HG03520 (cell line): ENCODE measurements around the gene UBL5.
"Not testable (repeated sequence)": the region's sequence is repeated elsewhere in the genome, so short reads cannot be mapped to it uniquely, and the experiment has no call there.

Source experiments
- ATAC-seq: cut with Tn5 transposase; IDR thresholded peaks from one replicate; pipeline ENCODE4 v1.9.1; 2021; ENCODE audit warnings: mild to moderate bottlenecking, moderate library complexity; ENCODE audit not compliant: unreplicated experiment

Gene UBL5

DNA sequence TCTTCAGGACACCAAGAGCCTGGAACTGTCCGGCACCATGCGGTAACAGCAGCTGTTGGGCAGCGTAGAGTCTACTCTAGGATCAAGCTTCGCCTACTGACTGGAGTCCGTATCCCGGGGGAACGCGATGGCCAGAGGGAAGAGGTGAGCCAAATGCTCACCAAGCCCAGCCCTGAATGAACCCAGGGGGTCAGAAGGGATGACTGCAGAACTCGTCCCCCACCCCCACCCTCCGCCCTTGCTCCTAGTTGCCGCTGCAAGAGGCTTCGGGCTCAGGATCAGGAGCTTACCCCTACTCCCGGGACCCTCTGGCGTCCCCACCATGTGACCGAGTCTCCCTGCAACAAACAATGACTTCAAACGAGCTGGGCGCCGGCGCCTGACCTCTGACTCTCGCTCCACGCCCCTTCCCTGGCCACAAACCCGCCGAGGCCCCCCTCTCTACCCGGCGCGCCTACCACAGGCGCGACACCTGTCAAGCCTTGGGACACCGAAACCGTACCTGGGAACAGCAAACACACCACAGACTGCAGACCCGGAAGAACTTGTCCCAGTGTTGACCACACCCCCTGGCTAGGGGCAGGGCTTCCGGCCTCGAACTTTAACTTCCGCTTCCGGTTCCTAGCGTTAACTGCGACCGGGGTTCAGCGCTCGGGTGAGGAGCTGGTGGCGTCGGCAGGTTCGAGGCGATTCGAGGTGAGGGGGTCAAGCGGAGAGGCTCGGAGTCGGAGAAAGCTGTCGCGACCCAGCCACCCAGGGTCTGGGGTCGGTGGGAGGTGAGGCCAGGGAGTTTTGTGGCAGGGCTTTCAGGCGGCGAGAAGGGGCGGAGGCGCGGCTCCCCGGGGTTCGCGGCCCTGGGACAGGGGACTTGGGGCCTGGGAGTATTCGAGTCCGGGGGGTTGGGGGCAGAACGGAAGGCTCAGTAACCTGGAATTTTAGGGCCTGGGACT is at the start of gene UBL5:
UBL5 (plus strand) TSS at position 630 of the 950 bp plus-strand sequence. CDS start 420 bp downstream, outside the sequence.
- ATAC-seq: peak; percentile 72

- no peak for ATAC-seq
Measured at GRCh38 chr19:9782338-9782737, 45.4 kb upstream of the UBL5 start.

- ATAC-seq: not testable (repeated sequence)
Measured at GRCh38 chr19:9784163-9784496, 43.6 kb upstream of the UBL5 start.

DNA sequence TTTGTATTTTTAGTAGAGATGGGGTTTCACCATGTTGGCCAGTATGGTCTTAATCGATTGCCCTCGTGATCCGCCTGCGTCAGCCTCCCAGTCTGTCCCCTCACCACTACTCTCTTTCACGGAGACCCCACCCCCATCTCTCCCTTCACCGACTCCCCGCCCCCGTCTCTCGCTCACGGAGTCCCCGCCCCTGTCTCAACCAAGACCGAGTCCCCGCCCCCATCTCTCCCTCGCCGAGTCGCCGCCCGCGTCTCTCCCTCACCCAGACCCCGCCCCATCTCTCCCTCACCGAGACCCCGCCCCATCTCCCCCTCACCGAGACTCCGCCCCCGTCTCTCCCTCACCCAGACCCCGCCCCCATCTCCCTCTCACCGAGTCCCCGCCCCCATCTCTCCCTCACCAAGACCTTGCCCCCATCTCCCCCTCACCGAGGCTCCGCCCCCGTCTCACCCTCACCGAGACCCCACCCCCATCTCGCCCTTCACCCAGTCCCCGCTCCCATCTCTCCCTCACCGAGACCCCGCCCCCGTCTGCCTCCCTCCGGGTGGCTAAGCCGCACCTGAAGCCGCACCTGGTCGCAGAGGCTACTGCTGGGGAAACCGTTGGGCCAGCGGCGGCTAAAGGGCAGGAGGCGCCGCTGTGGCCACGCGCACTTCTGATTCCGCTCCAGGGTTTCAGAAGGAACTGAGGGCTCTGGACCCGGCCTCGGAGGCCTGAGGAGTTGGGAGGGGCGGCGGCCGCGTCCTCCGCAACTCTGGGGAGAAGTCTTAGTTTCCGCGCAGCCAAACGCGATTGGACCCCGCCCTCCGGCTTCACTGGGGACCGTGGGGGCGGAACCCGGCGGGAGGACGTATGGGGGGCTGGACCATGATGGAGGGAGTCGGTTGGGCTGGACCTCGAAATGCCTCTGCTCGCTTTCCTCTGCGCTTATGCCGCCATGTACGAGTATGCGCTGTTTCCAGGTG is 42.1 kb upstream of the UBL5 start:
- peak; percentile 63 for ATAC-seq

- no peak for ATAC-seq
Measured at GRCh38 chr19:9786342-9786741, 41.4 kb upstream of the UBL5 start.

DNA sequence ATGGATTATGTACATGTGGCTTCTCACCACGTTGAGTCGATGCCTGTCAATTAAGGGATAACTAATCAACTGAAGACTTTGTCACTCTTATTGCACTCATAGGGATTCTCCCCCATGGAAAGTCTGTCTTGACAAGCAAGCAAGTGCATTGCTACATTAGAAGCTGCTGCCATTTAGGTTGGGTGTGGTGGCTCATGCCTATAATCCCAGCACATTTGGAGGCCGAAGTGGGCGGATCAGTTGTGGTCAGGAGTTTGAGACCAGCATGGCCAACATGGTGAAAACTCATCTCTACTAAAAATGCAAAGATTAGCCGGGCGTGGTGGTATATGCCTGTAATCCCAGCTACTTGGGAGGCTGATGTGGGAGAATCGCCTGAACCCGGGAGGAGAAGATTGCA is 40.9 kb upstream of the UBL5 start:
- ATAC-seq: no peak

DNA sequence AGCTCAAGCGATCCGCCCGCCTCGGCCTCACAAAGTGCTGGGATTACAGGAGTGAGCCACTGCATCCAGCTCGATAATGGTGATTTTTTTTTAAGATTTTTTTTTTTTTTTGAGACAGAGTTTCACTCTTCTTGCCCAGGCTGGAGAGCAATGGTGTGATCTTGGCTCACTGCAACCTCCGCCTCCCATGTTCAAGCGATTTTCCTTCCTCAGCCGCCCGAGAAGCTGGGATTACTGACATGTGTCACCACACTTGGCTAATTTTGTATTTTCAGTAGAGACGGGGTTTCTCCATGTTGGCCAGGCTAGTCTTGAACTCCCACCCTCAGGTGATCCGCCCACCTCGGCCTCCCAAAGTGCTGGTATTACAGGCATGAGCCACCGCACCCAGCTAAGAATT is 39.1 kb upstream of the UBL5 start:
- ATAC-seq: not testable (repeated sequence)

DNA sequence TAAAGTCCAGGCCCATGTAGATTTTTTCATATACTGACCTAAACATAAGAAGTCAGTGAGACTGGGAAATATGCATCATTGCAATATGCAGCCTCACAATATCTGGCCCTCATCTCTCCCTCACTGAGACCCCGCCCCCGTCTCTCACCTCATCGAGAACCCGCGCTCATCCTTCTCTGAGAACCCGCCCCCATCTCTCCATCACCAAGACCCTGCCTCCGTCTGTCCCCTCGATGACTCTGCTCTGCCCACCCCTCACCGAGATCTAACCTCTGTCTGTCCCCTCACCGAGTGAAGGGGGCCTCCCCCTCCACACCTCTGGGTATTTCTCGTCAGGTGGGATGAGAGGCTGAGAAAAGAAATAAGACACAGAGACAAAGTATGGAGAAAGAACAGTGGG is 38.7 kb upstream of the UBL5 start:
- ATAC-seq: no peak

GRCh38 chr19:9789579-9789978 is 38.1 kb upstream of the UBL5 start:
- not testable (repeated sequence) for ATAC-seq

- ATAC-seq: not testable (repeated sequence)
Measured at GRCh38 chr19:9791073-9791367, 36.7 kb upstream of the UBL5 start.

DNA sequence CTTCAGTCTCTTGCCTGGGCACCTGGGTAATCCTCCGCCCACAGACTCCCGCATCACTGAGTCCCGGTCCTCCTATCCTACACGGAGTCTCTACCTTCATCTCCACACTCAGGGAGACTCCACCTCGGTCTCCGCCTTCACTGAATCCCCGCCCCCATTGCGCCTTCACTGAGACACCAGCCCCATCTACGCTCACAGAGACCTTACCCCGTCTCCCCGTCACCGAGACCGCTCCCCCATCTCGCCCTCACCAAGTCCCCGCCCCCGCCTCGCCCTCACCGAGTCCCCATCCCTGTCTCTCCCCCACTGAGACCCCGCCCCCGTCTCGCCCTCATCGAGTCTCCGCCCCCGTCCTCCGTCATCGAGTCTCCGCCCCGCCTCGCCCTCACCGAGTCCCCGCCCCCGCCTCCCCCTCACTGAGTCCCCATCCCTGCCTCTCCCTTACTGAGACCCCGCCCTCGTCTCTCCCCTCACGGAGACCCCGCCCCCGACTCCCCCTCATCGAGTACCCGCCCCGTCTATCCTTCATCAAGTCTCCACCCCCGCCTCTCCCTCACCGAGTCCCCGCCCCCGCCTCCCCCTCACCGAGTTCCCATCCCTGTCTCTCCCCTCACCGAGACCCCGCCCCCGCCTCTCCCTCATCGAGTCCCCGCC is 36.0 kb upstream of the UBL5 start:
- peak; percentile 32 for ATAC-seq

DNA sequence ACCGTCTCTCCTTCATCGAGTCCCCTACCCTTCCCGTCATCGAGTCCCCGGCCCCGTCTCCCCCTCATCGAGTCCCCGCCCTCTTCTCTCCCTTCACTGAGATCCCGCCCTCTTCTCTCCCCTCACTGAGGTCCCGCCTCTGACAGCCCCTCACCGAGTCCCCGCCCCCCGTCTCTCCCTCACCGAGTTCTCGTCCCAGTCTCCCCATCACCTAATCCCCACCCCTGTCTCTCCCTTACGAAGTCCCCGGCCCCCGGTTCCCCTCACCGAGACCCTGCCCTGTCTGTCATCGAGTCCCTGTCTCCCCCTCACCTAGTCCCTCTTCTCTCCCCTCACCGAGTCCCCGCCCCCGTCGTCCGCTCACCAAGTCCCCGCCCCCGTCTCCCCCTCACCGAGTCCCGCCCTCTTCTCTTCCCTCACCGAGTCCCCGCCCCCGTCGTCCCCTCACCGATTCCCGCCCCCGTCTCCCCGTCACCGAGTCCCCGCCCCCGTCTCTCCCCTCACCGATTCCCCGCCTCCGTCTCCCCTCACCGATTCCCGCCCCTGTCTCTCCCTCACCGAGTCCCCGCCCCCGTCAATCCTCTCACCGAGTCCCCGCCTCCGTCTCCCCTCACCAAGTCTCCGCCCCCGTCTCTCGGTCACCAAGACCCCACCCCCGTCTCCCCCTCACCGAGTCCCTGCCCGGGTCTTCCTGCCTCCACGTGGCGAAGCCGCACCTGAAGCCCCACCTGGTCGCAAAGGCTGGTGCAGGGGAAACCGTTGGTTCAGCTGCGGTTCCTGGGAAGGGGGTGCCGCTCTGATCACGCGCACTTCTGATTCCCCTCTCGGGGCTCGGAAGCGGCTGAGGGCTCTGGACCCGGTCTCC is 35.3 kb upstream of the UBL5 start:
- no peak for ATAC-seq

DNA sequence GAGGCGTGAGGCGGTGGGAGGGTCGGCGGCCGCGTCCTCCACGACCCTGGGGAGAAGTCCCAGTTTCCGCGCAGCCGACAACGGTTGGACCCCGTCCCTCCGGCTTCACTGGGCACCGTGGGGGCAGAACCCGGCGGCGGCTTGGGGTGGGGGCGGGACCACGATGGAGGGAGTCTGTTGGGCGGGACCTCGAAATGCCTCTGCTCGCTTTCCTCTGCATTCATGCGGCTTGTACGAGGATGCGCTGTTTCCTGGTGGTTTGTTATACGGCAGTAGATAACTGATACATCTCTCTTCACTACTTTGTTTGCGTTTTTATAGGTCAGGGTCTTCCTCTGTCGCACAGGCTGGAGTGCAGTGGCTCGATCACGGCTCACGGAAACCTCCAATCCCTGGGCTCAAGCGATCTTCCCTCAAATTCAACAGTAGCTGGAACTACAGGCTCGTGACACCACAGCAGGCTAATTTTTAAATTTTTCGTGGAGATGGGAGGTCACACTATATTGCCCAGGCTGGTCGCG is 34.6 kb upstream of the UBL5 start:
- no peak for ATAC-seq

DNA sequence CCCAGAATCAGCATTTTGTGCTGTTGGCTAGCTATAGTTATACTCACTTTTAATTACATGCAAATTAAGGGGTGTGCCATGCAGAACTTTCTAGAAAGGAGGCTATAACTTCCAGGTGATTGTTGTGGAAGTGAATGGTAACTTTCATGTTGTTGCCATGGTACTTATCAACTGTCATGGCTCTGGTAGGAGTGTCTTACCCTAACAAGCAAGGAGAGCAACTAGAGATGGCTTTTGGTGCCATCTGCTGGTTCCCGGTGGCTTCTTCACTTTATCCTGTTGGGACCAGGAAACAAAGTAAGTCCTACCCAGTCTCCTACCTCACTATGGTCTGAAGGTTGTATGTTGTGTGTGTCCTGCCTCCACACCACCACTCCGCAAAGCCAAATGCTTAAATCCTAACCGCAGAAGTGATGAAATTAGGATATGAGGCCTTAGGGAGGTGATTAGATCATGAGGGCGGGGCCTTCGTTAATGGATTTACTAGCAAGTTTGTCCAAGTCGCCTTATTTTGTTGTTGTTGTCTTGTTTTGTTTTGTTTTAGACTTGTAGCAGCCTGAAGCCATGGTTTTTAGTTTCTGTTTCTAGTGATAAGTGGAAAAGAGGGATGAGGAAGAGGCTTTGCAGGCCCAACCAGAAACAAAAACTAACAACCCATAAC is 31.5 kb upstream of the UBL5 start:
- ATAC-seq: no peak

DNA sequence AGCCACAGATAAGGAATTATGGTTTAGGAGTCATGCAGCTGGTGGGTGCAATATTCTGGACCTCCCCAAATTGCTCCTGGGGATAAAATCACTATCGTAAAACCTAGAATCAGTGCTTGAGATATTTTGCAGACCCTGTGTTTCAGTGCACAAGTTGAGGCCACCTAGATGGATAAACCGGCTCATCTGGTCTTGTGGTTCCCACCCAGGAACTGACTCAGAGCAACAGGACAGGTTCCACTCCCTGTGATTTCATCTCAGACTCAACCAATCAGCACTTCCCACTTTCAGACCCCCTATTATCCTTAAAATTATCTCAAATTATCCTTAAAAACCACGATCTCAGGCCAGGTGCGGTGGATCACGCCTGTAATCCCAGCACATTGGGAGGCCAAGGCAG is 29.8 kb upstream of the UBL5 start:
- ATAC-seq: no peak

DNA sequence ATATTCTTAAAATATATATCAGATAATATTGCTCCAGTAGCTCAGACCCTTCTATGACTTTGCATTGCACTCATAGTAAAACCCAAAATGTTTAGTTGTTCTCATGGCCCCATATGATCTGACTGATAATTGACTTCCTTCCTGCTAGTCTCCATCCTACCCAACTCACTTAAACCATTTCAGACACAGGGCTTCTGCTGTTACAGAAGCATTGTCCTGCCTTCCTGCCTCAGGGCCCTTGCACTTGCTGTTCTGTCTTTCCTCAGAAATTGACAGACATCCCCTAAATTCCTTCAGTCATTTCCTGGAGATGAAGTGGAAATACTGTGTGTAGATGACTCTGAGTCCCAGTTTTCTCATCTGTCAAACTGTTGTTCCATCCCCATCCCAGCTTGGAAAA is 28.6 kb upstream of the UBL5 start:
- no peak for ATAC-seq

DNA sequence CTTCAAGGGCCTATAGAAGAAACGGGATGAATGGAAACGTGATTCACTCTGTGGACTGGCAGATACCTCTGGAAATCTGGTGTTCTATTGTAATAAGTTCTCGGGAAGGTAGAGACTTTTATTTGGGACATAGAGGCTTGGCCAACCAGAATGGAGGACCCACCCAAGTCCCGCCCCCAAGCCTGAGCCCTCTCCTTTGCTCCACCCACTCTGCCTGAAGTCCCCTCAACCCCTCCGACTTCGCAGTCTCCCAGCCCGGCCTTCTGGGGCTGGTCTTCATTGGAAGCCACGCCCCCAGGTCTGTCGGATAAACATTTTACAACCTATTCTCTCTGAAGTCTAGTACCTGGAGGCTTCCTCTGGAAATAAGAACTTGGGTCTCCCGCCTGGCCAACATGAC is 25.7 kb upstream of the UBL5 start:
- ATAC-seq: no peak

- no peak for ATAC-seq
Measured at GRCh38 chr19:9806803-9807202, 20.9 kb upstream of the UBL5 start.
